ENCODE data around the gene TMEM53.

GRCh38 chr1:44684525-44684924, 10.2 kb upstream of the TMEM53 start:
- TF ChIP-seq, protein P1, sequence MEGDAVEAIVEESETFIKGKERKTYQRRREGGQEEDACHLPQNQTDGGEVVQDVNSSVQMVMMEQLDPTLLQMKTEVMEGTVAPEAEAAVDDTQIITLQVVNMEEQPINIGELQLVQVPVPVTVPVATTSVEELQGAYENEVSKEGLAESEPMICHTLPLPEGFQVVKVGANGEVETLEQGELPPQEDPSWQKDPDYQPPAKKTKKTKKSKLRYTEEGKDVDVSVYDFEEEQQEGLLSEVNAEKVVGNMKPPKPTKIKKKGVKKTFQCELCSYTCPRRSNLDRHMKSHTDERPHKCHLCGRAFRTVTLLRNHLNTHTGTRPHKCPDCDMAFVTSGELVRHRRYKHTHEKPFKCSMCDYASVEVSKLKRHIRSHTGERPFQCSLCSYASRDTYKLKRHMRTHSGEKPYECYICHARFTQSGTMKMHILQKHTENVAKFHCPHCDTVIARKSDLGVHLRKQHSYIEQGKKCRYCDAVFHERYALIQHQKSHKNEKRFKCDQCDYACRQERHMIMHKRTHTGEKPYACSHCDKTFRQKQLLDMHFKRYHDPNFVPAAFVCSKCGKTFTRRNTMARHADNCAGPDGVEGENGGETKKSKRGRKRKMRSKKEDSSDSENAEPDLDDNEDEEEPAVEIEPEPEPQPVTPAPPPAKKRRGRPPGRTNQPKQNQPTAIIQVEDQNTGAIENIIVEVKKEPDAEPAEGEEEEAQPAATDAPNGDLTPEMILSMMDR (tag by site-specific recombination; IDR thresholded peaks at IDR 0.05), result no peak
- no peak for TF ChIP-seq ZNF423 (tag by site-specific recombination; IDR thresholded peaks at IDR 0.05)
- no peak for TF ChIP-seq ZNF777 (tag by site-specific recombination; IDR thresholded peaks at IDR 0.05; ENCODE audit: borderline replicate concordance)
- TF ChIP-seq ZNF549 (tag by site-specific recombination; IDR thresholded peaks at IDR 0.05), result no peak

Measured in HEK293 (cell line).